Measurements from ENCODE around the gene RNF31.

Gene RNF31

DNA sequence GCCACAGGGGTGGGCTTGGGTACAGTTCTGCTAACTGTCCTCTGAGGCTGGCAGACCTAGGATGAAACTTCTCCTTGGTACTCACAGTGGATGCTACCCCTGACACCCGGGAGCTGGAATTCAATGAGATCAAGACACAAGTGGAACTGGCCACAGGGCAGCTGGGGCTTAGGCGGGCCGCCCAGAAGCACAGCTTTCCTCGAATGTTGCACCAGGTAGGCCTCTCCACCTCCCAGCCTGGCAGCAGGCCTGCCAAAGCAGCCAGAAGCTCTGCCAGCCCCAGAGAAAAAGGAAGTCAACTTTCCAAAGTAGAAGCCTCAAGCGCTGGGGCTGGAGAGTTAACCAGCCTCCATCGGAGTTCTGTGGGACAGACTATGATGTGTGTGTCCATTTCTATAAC lies 30.1 kb upstream of the RNF31 start:
- DNase-seq: no peak

DNA sequence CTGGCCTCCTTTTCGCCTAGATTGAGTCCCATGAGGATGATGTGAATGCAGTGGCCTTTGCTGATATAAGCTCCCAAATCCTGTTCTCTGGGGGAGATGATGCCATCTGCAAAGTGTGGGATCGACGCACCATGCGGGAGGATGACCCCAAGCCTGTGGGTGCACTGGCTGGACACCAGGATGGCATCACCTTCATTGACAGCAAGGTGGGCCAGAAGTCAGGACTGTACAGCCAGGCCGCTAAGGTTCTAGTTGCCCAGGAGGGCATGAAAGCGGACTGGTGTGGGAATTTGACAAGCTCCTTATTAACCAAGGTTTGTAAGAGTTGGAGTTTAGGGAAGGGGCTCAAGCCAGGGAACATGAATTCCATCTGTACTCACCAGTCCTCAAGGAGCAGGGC lies 27.6 kb upstream of the RNF31 start:
- DNase-seq: no peak

GRCh38 chr14:24121210-24121609 lies 26.1 kb upstream of the RNF31 start:
- no peak for DNase-seq

DNA sequence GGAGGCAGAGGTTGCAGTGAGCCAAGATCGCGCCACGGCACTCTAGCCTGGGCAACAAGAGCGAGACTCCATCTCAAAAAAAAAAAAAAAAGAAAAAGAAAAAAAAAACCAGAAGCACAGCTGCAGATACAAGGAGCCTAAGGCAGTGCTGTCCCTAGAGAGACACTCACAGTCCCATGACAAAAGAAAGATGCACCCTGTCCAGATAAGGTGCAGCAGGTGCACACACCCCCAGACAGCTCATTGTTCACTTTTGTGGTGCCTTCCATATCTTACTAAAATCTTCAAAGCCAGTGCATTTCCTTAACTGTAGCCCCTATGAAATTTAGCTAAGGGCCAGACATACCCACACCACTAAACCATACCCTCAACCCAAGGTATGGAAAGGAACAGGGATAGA lies 24.9 kb upstream of the RNF31 start:
- no peak for DNase-seq

DNA sequence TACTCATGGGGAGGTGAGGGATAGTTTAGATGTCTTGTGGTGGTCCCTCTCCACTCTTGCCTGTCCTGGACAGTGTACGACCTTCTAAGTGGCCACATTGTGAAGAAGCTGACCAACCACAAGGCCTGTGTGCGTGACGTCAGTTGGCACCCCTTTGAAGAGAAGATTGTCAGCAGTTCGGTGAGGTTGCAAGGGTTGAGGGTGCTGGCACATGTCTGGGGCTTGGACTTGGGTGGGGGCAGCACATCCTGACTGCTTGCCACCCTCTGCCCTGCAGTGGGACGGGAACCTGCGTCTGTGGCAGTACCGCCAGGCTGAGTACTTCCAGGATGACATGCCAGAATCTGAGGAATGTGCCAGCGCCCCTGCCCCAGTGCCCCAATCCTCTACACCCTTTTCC lies 24.4 kb upstream of the RNF31 start:
- DNase-seq: no peak

DNA sequence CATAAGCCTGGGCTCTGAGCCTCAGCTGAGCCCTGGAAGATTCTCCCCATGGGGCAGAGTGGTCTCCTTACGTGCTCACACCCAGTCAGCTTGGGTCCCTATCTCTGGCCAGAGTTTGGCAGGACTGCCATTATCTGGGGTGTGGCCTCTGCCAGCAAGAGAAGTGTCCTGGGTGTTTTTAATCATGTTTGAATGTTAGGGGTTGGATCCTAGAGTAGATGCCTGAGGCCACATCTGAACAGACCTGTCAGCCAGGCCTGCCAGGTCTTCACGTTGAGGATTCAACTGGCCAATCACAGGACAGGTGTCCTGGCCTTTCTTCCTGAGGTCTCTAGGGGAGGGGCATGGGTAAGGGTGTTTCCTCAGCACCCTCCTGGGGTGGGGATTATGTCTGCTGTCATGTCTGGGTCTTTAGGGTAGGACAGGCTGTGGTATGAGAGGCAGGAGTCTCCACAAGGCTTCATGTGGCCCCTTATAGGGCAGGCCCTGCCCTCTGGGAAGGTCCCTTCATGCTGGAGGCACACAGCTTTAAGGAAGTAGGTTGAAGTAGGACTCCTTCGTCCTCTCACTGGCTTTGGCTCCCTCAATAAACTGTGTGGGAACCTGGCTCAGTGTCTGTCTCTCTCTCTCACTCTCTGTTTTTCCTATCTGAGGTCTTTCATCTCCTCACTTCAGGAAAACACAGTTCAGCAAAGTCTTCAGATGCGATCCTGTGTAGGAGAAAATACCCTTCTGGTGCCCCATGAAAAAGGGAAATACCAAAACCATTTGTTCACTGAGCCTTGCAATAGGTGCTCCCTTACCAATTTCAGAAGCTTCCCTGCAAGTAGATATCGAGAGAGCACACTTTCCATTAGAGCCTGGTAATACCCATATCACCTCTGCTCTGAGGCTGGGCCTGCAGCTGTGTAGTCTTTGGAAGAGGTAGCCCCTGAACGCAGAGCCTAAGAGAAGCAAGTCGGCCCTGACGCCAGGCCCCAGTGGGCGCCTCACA lies 23.6 kb upstream of the RNF31 start:
- no peak for DNase-seq

DNA sequence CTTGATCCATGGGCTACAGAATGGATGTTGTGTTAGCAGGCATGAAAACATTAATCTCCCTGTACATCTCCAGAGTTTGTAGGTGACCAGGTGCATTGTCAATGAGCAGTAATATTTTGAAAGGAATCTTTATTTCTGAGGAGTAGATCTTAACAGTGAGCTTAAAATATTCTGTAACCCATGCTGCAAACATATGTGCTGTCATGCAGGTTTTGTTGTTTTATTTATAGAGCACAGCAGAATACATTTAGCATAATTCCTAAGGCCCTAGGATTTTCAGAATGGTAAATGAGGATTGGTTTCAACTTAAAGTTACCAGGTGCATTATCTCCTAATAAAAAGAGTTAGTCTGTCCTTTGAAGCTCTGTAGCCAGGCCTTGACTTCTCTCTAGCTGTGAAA lies 20.4 kb upstream of the RNF31 start:
- no peak for DNase-seq

DNA sequence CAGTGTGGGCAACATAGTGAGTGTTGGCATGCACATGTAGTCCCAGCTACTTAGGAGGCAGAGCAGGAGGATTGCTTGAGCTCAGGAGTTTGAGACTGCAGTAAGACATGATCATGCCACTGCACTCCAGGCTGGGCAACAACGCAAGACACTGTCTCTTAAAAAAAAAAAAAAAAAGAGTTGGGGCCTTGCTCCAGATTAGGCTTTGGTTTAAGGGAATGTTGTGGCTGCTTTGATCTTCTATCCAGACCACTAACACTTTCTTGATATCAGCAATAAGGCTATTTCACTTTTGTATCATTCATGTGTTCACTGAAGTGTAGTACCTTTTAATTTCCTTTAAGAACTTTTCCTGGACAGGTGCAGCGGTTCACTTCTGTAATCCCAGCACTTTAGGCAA lies 19.6 kb upstream of the RNF31 start:
- no peak for DNase-seq

DNA sequence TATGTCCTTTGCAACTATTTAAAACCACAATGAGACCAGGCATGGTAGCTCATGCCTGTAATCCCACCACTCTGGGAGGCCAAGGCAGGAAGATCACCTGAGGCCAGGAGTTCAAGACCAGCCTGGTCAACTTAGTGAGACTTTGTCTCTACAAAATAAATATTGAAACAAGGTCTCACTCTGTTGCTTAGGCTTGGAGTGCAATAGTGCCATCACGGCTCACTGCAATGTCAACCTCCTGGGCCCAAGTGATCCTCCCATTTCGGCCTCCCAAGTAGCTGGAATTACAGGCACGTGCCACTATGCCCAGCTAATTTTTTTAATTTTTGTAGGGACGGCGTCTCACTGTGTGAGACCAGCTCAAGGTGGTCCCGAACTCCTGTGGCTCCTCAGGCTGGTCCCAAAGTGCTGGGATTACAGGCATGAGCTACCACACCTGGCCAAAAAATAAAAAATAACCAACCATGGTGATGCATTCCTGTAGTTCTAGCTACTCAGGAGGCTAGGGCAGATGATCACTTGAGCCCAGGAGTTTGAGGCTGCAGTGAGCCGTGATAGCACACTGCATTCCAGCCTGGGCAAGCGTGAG lies 17.8 kb upstream of the RNF31 start:
- no peak for DNase-seq

DNA sequence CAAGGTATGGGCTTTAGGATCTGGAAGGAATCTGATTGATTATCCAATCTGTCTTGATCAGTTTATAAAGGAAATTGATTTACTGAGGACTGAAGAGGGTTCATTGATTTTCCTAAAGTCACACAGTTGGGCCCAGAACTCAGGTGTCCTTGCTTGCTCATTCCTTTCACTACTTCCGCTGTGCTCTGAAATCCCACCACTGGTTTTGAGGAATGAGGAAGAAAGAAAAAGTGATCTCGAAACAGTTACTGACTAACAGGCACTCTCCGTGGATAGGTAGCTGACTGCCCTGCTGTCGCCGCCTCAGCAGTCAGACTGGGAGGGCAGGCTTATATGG lies 16.9 kb upstream of the RNF31 start, which contains the start of gene FITM1:
Gene FITM1, plus strand, starts transcription at position 280 of the 337 bp plus-strand sequence. CDS start 905 bp downstream, outside the sequence.
- DNase-seq: no peak

- DNase-seq: no peak
These were observed 16.4 kb upstream of the RNF31 start for GRCh38 chr14:24130717-24131548.

DNA sequence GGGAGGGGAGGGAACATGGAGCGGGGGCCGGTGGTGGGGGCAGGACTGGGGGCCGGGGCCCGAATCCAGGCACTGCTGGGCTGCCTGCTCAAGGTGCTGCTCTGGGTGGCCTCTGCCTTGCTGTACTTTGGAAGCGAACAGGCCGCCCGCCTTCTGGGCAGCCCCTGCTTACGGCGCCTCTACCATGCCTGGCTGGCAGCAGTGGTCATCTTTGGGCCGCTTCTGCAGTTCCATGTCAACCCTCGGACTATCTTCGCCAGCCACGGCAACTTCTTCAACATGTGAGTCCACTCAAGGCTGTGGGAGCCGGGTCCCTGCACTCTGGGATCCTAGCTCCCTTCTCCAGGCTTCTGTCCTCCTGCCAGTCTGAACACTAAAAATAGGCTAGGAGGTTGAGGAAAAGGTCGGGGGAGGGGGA lies 15.7 kb upstream of the RNF31 start:
- no peak for DNase-seq

GRCh38 chr14:24132061-24132685 lies 15.1 kb upstream of the RNF31 start:
- no peak for DNase-seq

DNA sequence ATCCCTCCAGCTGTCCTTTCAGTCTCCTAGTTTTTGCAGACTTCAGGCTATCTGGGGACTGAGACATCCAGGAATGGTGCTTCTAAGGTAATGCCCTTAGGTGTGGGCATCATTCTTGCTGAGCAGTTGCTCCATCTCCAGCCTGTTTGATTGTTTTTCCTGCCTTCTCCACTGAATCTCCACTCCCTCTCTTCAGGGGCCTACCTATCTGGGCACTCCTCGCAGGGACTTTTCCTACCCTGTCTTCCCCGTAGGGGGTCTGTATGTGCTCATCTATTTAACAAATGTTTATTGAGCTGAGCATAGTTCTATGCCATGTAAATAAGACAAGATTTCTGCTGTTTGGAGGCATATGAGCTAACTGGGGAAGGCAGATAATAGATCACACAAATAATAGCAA lies 14.3 kb upstream of the RNF31 start:
- no peak for DNase-seq

GRCh38 chr14:24133735-24134134 lies 13.6 kb upstream of the RNF31 start:
- DNase-seq: no peak

DNA sequence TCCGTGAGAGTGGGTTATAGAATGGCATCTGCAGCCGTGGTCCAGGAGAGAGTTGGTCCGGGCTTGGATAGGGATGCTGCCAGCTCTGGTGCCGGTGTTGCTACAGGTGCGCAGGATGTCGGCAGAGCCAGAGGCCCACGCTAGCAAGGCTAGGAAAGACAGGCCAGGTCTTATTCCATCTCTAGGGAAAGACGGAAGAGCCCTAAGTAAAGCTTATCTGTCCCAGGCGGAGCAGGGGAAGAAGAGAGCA lies 11.8 kb upstream of the RNF31 start:
- no peak for DNase-seq

- peak; percentile 73 for DNase-seq
These were observed 11.2 kb upstream of the RNF31 start, which contains the start of gene PSME1 for GRCh38 chr14:24135834-24136683. Gene PSME1 (plus strand): TSS chr14:24136194. CDS start chr14:24136263, 69 bp downstream.

DNA sequence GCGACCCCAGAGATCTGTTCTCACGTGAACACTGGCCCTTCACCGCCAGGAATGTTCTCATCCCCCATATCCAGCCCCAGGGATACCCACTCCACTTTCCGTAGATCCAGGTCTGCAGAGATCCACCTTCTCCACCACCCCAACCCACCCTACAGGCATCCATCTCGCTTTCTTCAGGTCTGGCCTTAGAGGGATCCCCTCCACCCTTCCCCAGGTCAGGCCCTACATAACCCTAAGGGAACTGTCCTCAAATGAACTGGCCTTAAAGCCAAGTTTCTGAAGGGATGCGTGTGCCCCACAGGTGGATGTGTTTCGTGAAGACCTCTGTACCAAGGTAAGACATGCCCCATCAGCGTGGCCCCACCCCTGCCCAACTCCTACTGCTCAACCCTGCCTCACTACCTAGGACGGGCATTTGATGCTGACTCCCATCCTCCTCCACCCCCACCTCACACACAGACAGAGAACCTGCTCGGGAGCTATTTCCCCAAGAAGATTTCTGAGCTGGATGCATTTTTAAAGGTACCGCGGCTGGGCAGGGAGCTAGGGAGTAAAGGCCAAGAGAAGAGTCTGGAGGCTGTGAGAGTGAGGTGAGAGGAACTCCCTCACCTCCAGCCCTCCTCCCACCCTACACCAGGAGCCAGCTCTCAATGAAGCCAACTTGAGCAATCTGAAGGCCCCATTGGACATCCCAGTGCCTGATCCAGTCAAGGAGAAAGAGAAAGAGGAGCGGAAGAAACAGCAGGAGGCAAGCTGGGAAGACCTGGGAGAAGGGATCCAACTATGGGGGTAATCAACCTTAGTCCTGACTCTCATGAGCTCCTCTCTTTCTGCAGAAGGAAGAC lies 10.4 kb upstream of the RNF31 start:
- DNase-seq: no peak

DNA sequence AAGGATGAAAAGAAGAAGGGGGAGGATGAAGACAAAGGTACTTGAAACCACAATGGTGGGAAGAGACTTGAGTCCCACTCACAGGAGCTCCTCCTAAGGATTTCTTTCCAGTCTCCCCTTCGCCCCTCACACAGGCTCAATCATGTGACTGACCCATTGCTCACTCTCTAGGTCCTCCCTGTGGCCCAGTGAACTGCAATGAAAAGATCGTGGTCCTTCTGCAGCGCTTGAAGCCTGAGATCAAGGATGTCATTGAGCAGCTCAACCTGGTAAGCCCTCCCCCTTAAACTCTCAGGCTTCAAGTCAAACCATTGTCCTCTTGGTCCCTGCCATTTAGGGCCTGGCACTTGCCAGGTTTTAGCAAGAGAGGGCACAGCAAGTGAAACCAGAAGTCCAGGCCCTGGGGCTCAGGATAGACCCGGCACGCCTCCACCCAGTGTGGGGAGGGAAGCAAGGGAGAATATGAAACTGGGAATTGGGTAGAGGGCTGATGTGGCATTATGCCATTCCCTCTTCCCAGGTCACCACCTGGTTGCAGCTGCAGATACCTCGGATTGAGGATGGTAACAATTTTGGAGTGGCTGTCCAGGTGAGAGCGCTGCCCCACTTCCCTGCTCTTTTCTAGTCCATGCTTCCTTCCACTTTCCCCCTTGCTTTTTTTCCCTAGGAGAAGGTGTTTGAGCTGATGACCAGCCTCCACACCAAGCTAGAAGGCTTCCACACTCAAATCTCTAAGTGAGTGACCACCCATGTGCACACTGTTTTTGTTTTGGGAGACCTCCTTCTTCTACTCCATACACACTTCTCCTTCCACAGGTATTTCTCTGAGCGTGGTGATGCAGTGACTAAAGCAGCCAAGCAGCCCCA lies 9.5 kb upstream of the RNF31 start:
- no peak for DNase-seq
